HepG2 (cell line): ENCODE results near the gene NHERF2. TPM values are rescaled to one million over a fixed set of nuclear protein-coding genes. Genes with fewer than 3 reads are reported as not detected.
A peak's percentile ranks its signal among the peaks of the same experiment; 100 is the strongest.

ENCODE experiments used
- CENPX ChIP-seq: sonication (generic); formaldehyde crosslinking; IDR thresholded peaks from 2 replicates; pipeline ENCODE4 v1.9.0; 2021; ENCODE audit warnings: mild to moderate bottlenecking, missing genetic modification reagents, moderate library complexity
- GABPB1 ChIP-seq: IDR thresholded peaks from 2 replicates; pipeline ENCODE4 v1.6.1; 2016; ENCODE audit warnings: mild to moderate bottlenecking, missing genetic modification reagents, moderate library complexity, missing compliant biosample characterization
- GATAD2A ChIP-seq: IDR thresholded peaks from 2 replicates; pipeline ENCODE4 v1.6.1; 2016
- HHEX ChIP-seq: IDR thresholded peaks from 2 replicates; pipeline ENCODE4 v1.6.1; 2016; ENCODE audit warnings: control low read depth
- MEIS1 ChIP-seq: sonication (generic); formaldehyde crosslinking; IDR thresholded peaks from 2 replicates; pipeline ENCODE4 v1.9.0; 2021; ENCODE audit warnings: mild to moderate bottlenecking, missing genetic modification reagents, moderate library complexity, borderline replicate concordance
- NCOR1 ChIP-seq: fragments of 200-600 bp; sonication (generic); IDR thresholded peaks from 2 replicates; pipeline ENCODE4 v1.7.0; 2017; ENCODE audit warnings: antibody characterized with exemption, low read length, borderline replicate concordance
- PHF20 ChIP-seq: sonication (generic); formaldehyde crosslinking; IDR thresholded peaks from 2 replicates; pipeline ENCODE4 v1.5.0; 2020; ENCODE audit warnings: mild to moderate bottlenecking, missing genetic modification reagents
- RAD21 ChIP-seq: fragments of 450-650 bp; formaldehyde crosslinking; IDR thresholded peaks from 2 replicates; pipeline ENCODE4 v1.5.0; 2020; ENCODE audit warnings: mild to moderate bottlenecking
- SALL1 ChIP-seq: sonication (generic); formaldehyde crosslinking; IDR thresholded peaks from 2 replicates; pipeline ENCODE4 v1.8.0; 2022; ENCODE audit warnings: mild to moderate bottlenecking, missing genetic modification reagents
- ZBTB20 ChIP-seq: sonication (generic); formaldehyde crosslinking; IDR thresholded peaks from 2 replicates; pipeline ENCODE4 v1.8.1; 2023; ENCODE audit warnings: missing genetic modification reagents, low read depth, mild to moderate bottlenecking, borderline replicate concordance
- ZFY ChIP-seq: sonication (generic); formaldehyde crosslinking; IDR thresholded peaks from 2 replicates; pipeline ENCODE4 v1.4.0; 2020; ENCODE audit warnings: missing genetic modification reagents
- ZNF230 ChIP-seq: sonication (generic); formaldehyde crosslinking; IDR thresholded peaks from 2 replicates; pipeline ENCODE4 v1.4.0; 2020; ENCODE audit warnings: mild to moderate bottlenecking, missing genetic modification reagents
- polyA plus RNA-seq, 8 experiments: library from polyadenylated mRNA; depleted of rRNA in 3 of 8; stranded (reverse) in 7 of 8; unstranded in 1 of 8; fragments of >200 nt; fragmentation: Illumina TruSeq in 4 of 8; extraction: Trizol in 4 of 8; gene quantifications; 2 replicates each; pipeline versions ENCODE4 v1.2.1 to v1.2.3, GENCODE V29; 2011 to 2016; ENCODE audit warnings: low read depth in 4 of 8, missing spikeins in 1 of 8, mixed read lengths in 1 of 8; ENCODE audit not compliant: insufficient read depth in 1 of 8
- total RNA-seq, 5 experiments: library from RNA; depleted of rRNA; stranded (reverse); fragments of >200 nt; fragmentation: Illumina TruSeq; extraction: Trizol; gene quantifications; 2 replicates each; pipeline ENCODE4 v1.2.3, GENCODE V29; 2016; ENCODE audit warnings: low read depth in 1 of 5
- TF ChIP-seq, protein P1 (sequence below), 2 experiments: sonication (generic) in 1 of 2; formaldehyde crosslinking in 1 of 2; IDR thresholded peaks; 2 replicates each; pipeline versions ENCODE4 v1.5.1 to v1.6.1; 2011 to 2020; ENCODE audit warnings: borderline replicate concordance in 1 of 2, low read depth in 1 of 2, low read length in 1 of 2, mild to moderate bottlenecking in 1 of 2, missing genetic modification reagents in 1 of 2, moderate library complexity in 1 of 2
- TF ChIP-seq, protein P2 (sequence below): sonication (generic); formaldehyde crosslinking; IDR thresholded peaks from 2 replicates; pipeline ENCODE4 v1.8.1; 2022; ENCODE audit warnings: low read depth, mild to moderate bottlenecking, missing genetic modification reagents
- TF ChIP-seq, protein P3 (sequence below): sonication (generic); formaldehyde crosslinking; IDR thresholded peaks from 2 replicates; pipeline ENCODE4 v1.4.0; 2020; ENCODE audit warnings: missing genetic modification reagents
- TF ChIP-seq, protein P4 (sequence below): sonication (generic); formaldehyde crosslinking; IDR thresholded peaks from 2 replicates; pipeline ENCODE4 v1.4.0; 2020; ENCODE audit warnings: missing genetic modification reagents
- TF ChIP-seq, protein P5 (sequence below): sonication (generic); formaldehyde crosslinking; IDR thresholded peaks from 2 replicates; pipeline ENCODE4 v1.4.0; 2020; ENCODE audit warnings: missing genetic modification reagents

Gene NHERF2
- total and polyA plus RNA-seq, 2 of the 13 experiments (the other 11 are each of a cell fraction or from before 2014, with no cell fraction given) = 23.7 to 39.3 TPM

DNA sequence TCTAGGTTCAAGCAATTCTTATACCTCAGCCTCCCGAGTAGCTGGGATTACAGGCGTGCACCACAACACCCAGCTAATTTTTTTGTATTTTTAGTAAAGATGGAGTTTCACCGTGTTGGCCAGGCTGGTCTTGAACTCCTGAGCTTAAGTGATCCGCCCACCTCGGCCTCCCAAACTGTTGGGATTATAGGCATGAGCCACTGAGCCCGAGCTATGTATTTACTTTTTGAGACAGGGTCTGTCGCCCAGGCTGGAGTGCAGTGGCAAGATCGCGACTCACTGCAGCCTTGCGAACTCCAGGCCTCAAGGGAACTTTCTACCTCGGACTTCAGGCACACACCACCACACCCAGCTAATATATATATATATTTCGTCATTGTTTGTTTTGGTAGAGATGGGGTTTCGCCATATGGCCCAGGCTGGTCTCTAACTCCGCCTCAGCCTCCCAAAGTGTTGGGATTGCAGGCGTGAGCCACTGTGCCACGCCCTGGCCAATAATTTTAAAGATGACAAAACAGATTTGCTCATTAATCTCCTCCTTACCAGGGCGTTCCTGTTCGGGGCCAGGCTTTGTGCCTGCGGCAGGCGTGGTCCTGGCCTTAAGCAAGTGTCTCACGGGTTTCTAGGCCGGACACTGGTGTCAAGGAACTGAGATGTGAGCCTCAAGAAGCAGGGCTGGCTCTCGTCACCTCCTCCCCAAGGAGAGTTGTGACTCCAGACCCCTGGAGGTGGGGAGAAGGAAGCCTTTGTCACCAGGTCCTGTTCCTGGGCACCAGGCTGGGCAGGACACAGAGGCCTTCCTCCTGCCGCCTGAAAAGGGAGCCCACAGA, 11.4 kb upstream of the NHERF2 start (continued):
- TF ChIP-seq, protein P1, sequence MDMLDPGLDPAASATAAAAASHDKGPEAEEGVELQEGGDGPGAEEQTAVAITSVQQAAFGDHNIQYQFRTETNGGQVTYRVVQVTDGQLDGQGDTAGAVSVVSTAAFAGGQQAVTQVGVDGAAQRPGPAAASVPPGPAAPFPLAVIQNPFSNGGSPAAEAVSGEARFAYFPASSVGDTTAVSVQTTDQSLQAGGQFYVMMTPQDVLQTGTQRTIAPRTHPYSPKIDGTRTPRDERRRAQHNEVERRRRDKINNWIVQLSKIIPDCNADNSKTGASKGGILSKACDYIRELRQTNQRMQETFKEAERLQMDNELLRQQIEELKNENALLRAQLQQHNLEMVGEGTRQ (IDR thresholded peaks at IDR 0.05; ENCODE audit: low read depth, low read length) = no peak
- TF ChIP-seq, protein P1 (CRISPR knock-in tag; IDR thresholded peaks at IDR 0.05; ENCODE audit: borderline replicate concordance) = no peak
- TF ChIP-seq RAD21 (no peak), CENPX (CRISPR knock-in tag) (no peak), GABPB1 (CRISPR knock-in tag) (peak; percentile 48), ZBTB20 (CRISPR knock-in tag) (peak; percentile 25; the same call in 1 of the 2 replicates), MEIS1 (no peak), ZFY (CRISPR knock-in tag) (peak; percentile 55), HHEX (no peak), SALL1 (CRISPR knock-in tag) (peak; percentile 51), PHF20 (CRISPR knock-in tag) (no peak), ZNF230 (CRISPR knock-in tag) (no peak), GATAD2A (peak; percentile 79), NCOR1 (no peak)
- TF ChIP-seq, protein P2, sequence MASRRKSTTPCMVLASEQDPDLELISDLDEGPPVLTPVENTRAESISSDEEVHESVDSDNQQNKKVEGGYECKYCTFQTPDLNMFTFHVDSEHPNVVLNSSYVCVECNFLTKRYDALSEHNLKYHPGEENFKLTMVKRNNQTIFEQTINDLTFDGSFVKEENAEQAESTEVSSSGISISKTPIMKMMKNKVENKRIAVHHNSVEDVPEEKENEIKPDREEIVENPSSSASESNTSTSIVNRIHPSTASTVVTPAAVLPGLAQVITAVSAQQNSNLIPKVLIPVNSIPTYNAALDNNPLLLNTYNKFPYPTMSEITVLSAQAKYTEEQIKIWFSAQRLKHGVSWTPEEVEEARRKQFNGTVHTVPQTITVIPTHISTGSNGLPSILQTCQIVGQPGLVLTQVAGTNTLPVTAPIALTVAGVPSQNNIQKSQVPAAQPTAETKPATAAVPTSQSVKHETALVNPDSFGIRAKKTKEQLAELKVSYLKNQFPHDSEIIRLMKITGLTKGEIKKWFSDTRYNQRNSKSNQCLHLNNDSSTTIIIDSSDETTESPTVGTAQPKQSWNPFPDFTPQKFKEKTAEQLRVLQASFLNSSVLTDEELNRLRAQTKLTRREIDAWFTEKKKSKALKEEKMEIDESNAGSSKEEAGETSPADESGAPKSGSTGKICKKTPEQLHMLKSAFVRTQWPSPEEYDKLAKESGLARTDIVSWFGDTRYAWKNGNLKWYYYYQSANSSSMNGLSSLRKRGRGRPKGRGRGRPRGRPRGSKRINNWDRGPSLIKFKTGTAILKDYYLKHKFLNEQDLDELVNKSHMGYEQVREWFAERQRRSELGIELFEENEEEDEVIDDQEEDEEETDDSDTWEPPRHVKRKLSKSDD (CRISPR knock-in tag) = no peak
- TF ChIP-seq, protein P3, sequence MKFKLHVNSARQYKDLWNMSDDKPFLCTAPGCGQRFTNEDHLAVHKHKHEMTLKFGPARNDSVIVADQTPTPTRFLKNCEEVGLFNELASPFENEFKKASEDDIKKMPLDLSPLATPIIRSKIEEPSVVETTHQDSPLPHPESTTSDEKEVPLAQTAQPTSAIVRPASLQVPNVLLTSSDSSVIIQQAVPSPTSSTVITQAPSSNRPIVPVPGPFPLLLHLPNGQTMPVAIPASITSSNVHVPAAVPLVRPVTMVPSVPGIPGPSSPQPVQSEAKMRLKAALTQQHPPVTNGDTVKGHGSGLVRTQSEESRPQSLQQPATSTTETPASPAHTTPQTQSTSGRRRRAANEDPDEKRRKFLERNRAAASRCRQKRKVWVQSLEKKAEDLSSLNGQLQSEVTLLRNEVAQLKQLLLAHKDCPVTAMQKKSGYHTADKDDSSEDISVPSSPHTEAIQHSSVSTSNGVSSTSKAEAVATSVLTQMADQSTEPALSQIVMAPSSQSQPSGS (CRISPR knock-in tag) = 0 out of 2 replicates have a peak, but pooled peaks have one; percentile 24
- TF ChIP-seq, protein P4, sequence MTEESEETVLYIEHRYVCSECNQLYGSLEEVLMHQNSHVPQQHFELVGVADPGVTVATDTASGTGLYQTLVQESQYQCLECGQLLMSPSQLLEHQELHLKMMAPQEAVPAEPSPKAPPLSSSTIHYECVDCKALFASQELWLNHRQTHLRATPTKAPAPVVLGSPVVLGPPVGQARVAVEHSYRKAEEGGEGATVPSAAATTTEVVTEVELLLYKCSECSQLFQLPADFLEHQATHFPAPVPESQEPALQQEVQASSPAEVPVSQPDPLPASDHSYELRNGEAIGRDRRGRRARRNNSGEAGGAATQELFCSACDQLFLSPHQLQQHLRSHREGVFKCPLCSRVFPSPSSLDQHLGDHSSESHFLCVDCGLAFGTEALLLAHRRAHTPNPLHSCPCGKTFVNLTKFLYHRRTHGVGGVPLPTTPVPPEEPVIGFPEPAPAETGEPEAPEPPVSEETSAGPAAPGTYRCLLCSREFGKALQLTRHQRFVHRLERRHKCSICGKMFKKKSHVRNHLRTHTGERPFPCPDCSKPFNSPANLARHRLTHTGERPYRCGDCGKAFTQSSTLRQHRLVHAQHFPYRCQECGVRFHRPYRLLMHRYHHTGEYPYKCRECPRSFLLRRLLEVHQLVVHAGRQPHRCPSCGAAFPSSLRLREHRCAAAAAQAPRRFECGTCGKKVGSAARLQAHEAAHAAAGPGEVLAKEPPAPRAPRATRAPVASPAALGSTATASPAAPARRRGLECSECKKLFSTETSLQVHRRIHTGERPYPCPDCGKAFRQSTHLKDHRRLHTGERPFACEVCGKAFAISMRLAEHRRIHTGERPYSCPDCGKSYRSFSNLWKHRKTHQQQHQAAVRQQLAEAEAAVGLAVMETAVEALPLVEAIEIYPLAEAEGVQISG (CRISPR knock-in tag) = no peak; the same call in 1 of the 2 replicates
- TF ChIP-seq, protein P5, sequence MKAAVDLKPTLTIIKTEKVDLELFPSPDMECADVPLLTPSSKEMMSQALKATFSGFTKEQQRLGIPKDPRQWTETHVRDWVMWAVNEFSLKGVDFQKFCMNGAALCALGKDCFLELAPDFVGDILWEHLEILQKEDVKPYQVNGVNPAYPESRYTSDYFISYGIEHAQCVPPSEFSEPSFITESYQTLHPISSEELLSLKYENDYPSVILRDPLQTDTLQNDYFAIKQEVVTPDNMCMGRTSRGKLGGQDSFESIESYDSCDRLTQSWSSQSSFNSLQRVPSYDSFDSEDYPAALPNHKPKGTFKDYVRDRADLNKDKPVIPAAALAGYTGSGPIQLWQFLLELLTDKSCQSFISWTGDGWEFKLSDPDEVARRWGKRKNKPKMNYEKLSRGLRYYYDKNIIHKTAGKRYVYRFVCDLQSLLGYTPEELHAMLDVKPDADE (CRISPR knock-in tag) = no peak
